HG03571 (cell line): ENCODE results near the gene ZNF423.
"Not testable (repeated sequence)": the region's sequence is repeated elsewhere in the genome, so short reads cannot be mapped to it uniquely, and the experiment has no call there.

Source experiments
- ATAC-seq: cut with Tn5 transposase; IDR thresholded peaks from one replicate; pipeline ENCODE4 v1.9.1; 2021; ENCODE audit not compliant: unreplicated experiment

ZNF423 gene

DNA sequence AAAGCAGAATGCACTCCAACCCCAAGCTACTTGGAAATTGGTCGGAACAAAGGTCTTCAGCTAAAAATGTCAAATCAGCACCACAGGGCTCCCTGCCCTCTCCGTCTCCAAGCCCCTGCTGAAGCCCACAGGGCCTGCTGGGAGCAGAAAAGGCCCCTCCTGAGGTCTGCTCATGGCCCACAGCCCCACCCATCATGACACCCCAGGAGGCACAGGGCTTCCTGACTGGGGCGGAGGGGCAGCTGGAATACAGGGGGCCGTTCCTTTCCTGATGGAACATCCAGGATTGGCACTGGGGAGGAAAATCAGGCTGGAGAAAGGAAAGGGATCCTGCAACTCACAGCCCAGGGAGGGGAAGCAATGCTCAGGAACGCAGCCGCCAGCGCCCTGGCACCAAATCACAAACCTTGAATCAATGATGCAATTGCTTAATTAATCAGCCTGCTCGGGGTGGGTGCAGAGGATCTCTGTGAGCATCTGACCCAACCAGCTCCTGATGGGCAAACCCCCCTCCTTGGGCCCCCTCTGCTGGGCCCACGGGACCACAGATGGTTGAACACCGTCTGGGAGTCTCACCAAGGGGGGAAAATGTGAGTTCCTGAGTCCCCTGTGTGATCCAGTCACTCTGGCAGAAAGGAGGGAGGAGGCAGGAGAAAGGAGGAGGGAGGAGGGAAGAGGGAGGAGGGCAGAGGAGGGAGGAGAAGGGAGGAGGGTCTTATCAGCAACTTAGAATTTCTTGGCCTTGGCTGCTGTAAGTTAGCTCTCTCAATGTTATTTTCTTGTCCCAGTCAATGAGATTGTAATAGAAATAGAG lies 155.5 kb downstream of the ZNF423 start:
- ATAC-seq, result no peak

DNA sequence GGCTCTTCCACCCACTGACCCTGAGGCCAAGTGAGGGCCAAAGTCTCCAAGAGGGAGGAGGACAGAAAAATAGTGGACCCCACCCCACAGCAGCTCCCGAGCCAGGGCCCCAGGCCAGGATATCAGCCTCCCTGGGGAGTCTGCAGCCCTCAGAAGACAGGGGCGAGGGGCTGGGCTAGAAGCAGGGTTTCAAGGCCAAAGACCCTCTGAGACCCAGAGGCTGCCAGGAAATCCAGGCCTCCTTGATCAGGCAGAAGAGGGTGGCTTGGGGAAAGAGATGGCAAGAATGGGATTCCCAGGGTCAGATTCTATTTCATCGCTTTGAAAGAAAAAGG lies 156.1 kb downstream of the ZNF423 start:
- no peak for ATAC-seq

DNA sequence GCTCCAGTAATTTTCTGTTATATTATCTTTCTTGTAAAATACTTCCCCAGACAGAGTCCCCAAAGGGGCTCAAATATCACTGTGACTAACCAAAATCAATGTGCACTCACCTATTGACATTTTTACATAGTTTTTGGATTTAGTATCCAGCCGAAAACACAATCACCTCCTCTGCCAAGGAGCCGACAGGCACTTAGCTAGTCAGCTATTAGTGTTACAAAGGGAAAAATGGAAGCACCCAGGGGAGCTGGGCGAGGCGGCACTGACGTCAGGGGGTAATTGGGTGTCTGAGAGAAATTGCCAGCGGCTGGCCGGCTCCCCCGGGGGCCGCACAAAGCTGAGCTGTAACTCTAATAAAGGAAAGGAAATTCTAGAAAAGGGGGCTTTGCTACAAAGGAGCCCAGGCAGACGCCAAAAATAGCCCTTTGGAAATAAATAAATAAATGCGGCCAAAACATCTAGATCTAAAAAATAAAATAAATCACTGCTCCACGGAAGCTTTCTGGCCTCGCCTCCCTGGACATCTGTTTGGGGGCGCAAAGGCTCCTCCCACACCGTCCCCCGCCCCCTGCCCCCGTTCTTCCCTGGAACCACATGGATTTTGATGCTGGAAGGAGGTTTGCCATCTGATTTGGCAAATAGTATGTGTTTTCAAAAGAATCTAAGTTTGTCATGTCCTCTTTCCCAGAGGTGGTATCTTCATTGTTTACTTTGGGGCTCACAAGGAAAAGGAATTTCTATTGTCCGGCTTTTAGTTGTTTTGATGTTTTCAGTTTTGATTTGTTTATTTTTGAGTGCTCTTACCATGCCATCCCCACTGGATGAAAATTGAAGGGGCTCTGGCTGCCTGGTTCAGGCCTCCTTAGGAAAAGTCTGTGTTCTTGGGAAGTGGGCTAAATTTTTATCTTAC lies 156.7 kb downstream of the ZNF423 start:
- ATAC-seq, result no peak

DNA sequence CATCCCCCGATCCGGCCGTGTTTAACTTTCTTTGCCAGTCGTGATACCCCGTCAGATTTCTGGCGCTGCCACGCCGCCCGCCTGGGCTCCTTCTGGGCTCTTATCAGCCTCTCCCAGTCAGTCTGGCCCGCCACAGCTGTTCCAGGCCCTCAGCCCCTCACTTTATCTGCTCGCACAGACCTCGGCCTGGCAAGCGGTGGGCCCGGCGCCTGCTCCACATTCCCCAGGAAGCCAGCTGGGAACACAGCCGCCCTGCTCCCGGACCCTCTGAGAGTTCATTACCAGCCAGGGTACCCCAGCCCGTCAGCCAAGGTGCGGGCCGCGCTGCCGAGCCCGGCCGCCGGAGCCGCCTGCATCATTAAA lies 157.5 kb downstream of the ZNF423 start:
- no peak for ATAC-seq

DNA sequence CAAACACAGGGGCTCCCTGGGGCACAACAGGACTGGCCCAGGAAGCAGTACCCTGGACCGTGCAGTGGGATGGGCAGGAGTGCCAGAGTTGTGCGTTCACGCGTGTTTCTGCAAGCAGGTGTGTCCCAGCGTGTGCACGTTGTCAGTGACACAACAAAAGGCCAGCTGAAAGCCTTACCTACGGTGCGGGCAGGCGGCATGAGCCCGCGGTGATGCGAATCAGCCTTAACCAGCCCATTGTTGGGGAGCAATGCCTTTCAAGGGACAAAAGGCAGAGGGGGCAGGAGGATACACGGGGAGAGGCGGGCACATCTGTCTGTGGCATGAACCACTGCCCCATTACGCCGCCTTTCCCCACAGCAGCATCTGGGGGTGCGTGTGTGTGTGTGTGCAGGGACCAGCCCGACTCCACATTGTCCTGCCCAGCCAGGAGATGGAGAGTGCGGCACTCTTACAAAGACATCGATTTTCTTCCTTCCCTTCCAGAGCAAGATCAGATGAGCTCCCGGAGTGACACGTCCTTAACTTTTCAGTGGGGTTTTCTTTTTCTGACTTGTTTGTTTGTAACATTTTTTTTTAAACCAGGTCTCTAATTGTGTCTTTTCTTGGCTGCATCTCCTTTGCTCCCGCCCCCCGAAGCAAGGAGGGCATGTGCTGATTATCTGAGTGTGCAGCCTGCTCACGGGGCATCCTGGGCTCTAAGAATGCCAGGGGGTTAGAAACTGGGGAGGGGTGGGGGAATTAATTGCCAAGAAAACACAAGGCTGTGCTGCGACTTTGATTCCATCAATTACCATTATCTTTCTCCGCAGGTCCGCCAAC lies 158.1 kb downstream of the ZNF423 start:
- ATAC-seq, result no peak

DNA sequence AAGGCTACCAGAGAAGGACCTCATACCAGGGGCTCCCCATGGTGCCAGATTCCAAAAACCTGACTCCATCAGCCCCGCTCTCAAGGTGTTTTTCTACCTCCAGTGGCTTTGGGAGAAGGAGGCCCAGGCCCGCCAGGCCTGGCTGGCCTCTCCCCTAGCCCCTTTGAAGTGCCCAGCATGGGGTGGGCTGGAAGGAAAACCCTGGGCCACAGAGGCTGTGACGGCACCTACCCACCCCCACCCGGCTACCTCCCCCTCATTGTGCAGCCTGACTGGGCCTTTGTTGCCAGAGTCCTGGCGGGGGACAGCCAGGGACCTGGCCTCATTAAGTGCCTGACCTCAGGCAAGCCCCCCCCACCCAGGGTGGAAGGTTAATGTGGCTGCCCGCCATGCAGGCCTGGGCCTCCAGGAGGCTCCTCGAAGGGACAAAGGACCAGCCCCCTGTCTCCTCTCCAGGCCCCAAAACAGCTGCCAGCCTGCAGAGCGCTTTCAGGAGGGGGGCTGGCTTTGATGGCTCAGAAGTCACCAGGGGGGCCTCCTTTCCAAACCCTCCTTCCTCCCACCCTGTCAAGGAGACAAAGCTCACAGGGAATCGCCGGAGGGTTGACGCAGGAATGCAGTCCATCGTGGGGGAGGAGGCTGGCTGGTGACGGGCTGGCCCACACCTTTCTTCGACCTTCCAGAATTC lies 159.4 kb downstream of the ZNF423 start:
- no peak for ATAC-seq

DNA sequence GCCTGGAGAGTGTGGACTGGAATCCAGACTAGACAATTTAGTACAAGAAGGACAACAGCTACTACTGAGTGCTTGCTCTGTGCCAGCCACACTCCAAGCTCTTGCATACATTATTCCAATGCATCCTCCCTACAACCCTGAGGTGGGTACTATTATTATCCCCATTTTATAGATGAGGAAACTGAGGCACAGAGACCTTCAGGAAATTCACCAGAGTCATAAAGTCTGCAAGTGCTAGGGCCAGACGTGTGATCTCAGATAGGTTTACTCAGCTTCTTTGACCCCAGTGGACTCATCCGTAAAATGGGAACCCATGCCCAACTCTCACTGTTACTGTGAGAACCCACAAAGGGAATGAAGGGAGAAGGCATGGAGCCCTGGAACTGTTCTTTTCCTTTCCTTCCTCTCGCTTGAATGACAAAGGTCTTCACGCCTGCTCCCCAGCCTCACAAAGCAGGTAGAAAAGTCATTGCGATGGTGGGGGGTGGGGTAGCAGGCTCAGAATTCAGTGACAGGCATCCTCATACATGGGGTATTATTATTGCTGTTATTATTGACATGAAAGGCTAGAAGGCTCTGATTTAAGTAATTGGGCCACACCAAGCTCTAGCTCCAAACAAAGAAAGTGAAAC lies 160.0 kb downstream of the ZNF423 start:
- no peak for ATAC-seq

DNA sequence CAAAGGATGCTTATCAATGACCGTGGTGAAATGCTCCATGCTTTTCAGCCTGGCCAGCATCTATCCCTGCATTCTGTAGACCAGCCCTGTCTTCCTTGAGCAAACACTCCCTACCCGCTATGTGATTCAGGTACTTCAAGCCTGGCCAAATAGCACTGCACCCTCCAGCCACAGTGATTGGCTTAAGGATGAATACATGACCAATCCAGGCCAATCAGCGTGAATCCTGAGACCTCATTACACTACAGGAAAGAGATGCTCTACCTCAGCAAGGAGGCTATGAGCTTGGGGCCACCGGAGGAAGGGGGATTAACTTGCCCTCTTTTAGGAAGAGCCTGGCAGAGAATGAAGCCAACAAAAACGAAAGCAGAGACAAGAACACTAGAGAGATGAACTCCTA lies 162.5 kb downstream of the ZNF423 start:
- no peak for ATAC-seq

DNA sequence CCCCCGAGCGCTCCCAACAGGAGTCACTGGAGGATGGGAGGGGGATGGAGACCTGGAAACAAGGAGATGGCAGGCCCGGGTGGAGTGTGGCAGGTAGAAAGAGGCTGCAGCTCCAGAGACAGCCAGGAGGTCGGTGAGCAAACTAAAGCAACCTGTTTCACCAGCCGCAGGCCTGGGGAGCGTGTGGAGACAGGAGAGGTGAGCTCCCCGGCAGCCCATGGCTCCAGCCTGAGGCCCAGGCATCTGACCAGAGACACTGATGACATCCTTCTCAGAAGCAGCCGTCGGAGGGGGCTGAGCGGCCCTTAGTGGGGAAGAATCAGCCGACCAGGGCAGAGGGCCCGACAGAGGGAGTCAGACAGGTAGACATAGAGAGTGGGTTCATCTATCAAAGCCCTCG lies 165.1 kb downstream of the ZNF423 start:
- ATAC-seq, result no peak

DNA sequence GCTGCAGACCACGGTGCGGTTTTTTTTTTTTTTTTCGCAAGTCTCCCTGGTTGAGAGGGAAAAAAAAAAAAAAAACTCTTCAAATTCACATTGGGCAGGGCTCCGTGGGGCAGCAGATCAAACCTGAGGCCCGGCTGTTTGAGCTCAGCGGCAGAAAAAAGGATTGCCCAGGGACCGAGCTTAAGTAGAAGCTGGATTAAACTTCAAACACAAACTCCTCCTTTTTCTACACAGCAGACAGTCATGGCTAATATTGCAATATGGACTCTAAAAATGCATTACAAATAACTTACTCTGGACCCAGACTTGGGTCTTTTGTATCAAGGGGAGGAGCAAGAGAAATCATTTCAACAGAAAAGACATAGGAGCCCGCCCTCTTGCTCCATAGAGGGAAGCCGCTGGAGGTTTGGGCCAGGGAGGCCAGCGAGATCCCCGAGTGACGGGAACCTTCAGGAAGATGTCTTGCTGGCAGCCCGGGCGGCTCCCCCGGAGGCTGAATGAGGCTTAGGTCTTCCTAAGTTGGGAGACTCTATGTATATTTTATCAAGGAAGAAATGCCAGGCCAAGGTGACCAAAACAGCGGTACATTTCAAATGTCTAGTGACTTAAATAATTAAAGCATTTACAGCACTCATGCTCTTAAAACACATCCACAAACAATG lies 167.7 kb downstream of the ZNF423 start:
- ATAC-seq, result no peak

DNA sequence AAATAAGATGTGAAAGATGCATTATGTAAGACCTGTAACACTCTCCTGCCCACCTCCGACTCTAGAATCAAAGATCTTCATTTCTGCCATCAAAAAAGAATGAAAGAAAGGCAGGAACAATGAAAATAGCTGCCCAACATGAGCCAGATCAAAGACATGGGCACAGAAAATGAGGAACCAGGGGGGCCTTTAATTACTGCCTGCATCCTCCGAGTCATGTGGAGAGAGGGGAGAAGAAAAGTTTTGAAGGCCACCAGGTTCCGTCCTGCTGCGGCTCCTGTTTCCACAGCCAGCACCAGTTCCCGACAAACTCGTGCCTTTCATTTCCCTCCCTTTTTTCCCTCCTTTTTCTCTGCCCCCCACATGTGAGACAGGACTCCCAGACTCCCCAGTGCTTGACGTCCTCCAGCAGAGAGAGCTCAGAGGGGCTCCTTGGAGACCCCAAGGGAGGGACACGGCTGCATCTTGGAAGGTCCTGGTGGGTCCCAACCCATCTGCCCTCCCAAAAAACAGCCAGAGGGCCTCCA lies 168.4 kb downstream of the ZNF423 start:
- no peak for ATAC-seq

DNA sequence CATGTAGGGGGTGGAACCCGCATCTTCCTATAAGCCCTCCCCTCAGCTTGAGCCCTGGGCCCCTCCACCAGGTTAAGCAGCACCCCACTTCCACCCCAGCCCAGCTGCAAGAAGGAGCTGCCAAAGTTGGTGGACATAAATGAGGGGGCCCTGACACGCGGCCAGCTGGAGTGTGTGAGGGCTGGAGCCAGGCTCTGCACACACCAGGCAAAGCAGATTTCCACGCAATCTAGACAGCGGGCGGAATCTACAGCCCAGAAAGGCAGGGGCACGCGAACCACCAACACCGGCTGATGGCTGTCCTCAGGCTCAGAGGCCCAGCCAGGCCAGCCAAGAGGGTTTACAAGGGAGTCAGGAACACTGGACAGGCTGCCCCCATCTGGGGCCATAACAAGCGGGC lies 171.2 kb downstream of the ZNF423 start:
- no peak for ATAC-seq

DNA sequence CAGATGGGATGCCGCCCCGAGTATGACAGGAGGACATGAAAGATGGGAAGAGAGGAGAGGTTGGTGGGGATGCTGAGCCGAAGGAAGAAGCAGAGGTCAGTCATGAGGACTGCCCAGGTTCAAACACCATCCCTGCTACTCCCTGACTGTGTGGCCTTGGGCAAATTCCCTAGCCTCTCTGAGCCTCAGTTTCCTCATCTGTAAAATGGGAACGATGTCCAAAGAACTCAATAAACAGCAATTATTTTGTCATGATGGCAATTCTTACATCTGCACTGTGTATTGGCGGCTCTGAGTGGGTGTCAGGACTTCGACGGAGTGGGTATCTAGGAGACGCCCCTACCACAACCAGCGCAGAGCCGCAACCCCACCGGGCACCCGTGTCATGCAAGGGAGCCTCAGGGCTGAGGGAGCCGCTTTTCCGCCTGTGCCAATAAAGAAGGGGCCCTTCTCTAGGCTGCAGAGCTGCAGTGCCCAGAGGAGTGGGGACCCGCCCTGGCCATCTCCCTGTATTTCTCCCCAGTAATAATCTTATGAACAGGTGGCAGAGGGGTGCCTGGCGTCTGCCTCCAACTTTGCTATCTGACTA lies 173.2 kb downstream of the ZNF423 start:
- no peak for ATAC-seq

DNA sequence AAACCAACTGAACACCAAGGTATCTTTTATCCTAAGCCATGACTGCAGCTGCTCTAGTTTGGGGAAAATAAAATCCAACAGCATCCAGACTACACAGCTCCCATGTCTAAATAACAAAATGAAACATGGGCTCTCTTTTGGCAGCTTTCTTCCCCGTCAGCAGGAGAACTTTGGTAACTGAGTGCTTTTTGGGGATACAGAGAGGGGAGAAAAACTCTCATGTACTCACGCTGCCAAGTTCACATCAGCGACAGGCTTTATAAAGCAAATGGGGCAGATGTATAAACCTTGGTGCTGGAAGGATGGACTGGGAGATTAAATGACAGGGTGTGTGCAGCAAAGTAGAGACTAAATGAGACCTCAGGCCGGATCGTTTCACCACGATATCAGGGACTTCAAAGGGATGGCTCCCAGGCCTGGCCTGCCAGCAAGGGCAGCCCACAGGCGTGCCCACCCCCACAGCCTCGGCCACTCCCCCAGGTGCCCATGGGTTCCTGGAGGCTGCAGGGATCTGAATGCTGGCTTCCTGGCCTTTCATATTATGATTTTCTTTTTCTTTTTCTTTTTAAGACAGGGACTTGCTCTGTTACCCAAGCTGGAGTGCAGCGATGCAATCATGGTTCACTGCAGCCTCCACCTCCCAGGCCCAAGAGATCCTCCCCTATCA lies 174.6 kb downstream of the ZNF423 start:
- ATAC-seq, result no peak

DNA sequence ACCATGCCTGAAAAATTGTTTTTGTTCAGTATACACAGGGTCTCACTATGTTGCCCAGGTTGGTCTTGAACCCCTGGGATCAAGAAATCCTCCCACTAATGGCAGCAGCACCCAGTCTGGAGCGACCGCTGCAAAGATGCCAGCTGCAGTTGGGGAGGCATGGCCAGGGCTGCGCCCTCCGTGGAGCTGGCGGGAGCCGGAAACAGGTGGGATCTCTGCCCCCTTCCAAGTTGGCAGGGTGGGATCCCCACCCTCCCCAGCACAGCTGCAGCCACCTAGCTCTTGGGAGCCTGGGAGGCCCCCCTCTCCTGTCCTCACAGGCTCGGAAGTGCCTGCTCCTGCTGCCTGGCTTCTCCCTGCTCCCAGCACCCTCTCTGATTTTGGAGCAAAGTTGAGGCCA lies 176.8 kb downstream of the ZNF423 start:
- ATAC-seq, result no peak

DNA sequence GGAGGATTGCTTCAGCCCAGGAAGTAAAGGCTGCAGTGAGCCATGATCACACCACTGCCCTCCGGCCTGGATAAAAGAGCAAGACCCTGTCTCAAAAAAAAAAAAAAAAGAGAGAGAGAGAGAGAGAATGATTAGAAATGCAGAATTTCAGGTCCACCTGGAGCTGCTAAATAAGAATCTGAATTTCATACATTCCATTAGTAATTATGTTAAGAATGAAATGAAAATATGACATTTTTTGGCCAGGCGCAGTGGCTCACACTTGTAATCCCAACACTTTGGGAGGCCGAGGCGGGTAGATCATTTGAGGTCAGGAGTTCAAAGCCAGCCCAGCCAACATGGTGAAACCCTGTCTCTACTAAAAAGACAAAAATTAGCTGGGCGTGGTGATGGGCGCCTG lies 178.3 kb downstream of the ZNF423 start:
- ATAC-seq, result not testable (repeated sequence)

DNA sequence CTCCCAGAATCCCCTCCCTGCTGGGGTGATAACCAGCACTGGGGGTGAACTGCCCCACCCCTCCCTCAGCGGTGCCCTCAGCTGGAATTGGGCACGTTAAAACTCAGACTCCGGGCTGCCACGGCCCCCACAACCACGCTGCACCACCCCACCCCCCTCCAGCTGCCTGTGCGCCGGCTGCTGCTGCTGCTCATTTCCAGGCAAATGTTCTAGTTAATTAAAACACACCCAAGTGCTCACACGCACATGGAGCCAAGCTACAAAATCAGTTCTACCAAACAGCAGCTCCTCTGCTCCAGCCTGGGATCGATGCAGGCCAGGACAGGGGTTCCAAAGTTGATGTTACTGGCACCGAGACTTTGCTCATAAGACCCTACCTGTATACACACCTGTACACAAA lies 180.5 kb downstream of the ZNF423 start:
- no peak for ATAC-seq

DNA sequence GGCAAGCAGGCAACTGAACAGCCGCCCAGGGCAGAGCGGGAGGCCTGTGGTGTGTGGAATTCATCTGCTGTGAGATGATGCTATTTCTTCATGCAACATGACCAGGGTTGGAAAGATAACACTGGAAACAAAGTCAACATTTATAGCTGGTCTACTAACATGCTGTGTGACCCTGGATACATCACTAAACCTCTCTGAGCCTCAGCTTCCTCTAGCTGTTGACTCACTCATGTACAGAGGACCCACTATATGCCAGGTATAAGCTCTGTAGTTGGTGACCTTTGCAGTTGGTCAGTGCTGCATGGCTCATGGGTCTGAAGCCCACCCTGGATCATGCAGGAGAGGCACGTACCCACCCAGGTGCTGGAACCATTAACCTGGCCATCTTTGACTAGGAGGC lies 180.9 kb downstream of the ZNF423 start:
- ATAC-seq, result no peak

DNA sequence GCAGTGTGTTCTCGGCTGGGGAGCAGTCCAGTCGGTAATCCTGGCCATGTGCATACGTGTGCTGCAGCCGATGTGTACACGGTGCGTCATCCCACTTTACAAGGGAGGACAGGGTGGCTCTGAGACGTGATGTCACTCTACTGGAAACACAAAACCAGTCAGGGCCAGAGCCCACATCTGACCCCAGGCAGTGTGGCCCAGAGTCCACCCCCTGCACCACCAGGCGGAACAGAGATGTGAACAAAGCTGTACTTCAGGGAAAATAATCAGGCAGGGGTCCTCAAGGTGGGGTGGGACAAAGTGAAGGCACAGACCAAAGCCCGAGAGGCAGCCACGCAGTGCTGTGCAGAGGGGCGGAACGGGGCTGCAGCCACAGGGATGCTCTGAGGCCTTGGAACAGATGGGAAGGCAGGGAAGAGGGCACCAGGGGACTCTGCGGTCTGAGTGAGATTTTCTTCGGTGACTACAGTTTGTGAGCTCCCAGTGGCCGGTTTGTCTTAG lies 181.5 kb downstream of the ZNF423 start:
- ATAC-seq, result no peak
